Stimulated activated CD8-positive, alpha-beta memory T cell treated with anti-CD3 and anti-CD28 coated beads, Interleukin-7, amount 100 ng/mL, for 24 hours (primary cell): Measurements from ENCODE around the gene NCAPH2.

Experiments
- DNase-seq: peaks from one replicate; pipeline ENCODE4 v3.0.0-alpha.2; 2020; ENCODE audit warnings: low read depth

Gene NCAPH2

DNA sequence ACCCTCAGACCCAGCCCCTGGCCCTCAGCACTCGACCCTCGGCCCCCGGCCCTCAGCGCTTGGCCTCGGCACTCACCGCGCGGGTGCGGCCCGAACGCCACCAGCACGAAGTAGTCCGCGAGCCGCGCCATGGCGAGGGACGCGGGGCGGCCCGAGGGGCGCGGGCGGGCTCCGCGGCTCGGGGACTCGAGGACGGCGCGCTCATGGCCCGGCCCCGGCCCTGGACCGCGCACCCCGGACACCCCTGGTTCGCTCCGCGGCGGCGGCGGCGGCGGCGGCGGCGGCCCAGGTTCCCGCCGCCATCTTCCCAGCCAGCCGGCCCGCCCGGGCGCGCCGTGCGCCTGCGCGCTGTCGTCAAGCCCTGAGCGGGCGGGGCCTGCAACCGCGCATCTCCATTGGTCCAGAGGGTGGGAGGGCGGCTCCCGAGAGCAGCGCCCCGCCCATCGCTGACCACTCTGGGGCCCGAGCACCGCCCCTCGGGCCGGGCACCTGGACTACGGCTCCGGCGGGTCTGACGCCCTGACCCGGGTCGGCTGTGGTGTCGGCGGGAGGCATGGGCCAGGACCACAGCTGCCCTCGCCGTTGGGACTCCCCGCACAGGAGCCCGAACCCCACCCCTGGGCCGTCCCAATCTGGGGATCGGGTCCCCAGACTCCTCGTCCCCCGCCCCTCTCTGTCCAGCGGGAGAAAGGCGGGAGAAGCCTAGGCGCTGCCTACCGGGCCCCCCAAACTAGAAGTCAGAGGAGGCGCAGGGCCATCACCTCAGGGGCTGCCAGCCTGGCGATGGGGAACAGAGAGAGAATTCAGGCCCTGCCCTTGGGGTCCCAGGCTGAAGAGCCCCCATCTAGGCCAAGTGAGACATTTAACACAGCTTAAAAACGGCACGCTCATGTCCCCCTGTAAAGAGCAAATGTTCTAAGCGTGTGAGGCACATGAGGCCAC lies 33.0 kb upstream of the NCAPH2 start, which contains the start of gene SBF1:
Gene SBF1, minus strand, starts transcription at position 326 of the 942 bp plus-strand sequence. Its CDS starts 195 bp downstream, at position 131.
- DNase-seq = peak; percentile 76

DNA sequence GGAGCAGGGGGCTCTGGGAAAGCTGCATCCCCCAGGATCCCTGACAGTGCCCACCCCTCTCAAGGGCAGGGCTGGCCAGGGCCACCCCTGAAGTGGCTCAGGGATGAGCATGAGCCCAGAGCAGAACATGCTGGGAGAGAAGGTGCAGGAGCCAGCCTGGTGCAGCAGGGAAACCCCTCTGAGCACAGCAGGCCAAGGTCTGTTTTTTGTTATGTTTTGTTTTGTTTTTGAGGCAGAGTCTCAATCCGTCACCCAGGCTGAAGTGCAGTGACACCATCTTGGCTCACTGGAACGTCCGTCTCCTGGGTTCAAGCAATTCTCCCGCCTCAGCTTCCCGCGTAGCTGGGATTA lies 32.4 kb upstream of the NCAPH2 start:
- no peak for DNase-seq

DNA sequence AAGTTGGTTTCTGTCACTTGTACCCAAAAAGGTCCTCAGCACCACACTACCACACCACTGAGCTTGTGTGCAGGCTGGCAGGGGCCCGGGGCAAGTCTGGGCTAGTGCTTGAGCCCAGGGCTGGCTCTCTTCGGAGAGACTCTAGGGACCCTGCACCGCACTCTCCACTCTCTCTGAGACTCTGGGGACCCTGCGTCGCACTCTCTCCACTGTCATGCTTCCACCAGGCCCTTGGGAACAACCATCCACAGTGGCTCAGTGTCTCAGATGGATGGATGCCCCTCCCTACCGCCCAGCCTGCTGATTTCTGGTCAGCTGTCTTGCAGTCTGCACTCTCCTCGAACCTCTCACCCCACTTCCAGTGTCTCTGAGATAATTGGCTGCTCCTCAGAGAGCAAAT lies 31.2 kb upstream of the NCAPH2 start:
- no peak for DNase-seq

DNA sequence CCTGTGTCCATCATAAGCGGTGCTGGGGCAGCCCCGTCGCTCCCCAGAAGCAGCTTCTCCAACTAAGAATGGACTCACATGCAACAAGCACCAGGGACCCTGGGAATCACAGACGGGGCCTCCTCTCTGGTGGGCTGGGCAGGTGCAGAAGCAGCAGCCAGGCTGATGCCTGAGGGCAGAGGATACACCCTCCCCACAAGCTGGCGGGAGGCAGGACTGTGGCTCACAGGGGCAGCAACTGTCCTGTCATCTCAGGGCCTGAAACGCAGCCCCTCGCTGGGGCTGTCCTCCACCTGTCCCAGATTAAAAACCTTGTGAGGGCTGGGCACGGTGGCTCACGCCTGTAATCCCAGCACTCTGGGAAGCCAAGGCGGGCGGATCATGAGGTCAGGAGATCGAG lies 30.1 kb upstream of the NCAPH2 start:
- DNase-seq = no peak

DNA sequence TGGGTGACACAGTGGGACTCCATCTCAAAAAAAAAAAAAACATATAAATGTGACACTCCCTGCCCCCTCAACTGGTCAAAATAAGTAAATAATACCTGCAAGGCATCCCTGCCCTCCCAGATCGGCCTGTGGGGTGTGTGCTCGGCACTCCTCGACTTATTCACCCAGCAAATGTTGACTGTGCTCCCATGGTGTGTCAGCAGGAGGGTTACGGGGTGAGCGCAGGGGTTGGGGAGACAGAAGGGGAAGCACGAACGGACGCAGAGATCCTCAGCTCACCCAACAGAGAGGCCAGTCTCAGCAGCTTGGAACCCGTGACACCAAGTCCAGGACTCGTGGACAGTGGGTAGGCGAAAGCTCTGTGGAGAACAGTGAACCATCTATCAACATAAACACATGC lies 28.3 kb upstream of the NCAPH2 start:
- no peak for DNase-seq

DNA sequence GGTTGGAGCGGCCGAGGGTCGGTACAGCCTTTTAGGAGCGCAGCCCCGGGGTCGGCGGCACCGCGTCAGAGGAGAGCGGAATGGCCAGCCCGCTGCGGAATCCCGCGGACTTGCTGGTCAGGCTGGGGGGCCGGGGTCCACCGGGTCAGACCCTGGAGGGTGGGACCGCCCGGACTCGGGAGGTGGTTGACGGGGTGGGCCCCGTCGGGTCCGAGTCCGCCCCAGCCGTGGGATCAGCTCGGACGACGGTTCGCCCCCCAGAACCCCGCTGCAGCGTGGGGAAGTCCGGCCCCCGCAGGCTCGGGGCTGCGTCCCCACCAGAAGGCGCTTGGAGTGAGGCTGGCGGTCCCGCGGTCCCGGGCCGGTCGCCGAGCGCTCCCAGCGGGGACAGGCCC lies 27.0 kb upstream of the NCAPH2 start:
- no peak for DNase-seq

DNA sequence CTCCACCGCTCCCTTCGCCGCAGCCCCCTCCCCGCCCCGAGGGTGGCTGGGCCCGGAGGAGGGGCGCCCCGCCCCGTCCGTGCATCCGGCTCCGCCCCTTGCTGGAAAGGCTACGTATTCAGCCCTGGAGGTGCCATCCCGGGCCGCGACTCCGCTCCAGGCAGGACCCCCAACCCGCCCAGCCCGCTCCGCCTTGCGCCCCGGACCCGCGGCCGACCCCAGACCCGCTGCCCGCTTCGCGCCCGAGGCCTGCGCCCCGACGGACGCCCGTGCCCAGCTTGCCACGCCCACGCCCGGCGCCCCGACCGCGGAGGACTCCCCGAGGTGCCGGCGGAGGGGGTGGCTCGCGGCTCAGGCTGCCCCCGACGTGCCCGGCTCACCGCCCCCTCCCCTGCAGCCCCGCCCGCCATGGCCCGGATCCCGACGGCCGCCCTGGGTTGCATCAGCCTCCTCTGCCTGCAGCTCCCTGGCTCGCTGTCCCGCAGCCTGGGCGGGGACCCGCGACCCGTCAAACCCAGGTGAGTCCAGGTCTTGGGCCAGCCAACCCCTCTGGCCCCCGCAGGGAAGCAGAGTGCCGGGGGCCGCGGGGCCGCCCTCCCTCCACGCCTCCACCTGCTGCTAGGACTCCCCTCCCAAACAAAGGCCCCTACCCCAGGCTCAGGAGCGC lies 26.5 kb upstream of the NCAPH2 start, which contains the start of gene ADM2:
Gene ADM2, plus strand, starts transcription at position 104 of the 667 bp plus-strand sequence. Its CDS starts 305 bp downstream, at position 409.
- DNase-seq = no peak

DNA sequence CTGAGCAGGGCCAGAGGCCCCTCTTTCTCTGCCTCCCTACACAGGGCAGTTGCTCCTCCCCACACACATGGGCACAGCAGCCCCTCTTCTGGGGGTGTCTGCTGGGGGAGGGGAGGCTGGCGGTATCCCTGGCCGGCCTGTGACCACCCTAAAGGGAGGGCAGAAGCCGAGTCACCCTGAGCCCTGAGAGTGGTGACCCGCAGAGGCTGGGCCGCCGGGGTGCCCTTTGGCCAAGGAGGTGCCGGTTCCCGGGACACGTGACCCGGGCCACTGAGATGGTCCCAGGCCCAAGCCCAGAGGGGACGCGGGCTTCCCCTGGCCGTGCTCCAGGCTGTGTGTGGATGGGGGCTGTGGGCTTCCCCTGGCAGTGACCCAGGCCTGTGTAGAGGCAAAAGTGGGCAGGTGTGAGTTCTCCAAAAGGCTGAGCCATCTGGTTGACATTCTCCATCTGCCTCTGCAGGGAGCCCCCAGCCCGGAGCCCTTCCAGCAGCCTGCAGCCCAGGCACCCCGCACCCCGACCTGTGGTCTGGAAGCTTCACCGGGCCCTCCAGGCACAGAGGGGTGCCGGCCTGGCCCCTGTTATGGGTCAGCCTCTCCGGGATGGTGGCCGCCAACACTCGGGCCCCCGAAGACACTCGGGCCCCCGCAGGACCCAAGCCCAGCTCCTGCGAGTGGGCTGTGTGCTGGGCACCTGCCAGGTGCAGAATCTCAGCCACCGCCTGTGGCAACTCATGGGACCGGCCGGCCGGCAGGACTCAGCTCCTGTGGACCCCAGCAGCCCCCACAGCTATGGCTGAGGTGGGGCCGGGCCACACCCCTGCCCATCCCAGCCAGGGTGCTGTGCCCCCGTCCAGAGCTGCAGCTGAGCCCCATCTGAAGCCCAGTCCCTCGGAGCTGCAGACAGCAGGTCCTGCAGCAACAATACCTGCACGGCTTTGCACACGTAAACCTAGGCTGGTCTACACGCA lies 25.6 kb upstream of the NCAPH2 start:
- DNase-seq = no peak

DNA sequence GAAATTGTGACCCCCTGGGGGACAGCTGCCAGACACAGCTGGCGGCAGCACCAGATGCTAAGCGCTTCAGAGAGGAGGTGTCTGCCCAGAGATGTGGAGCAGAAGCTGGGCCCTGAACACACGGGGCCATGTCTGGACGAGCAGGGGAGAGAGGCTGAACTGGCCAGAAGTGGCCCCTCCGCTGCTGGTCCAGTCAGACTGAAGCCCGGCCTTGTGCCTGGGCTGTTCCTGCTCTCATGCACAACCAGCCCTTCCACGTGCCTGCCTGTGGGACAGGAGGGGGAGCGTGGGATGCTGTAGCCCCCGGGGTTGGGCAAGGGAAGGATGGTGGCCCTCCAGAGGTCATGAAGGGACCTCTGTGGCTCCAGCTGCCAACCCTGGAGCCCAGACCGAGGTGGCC lies 24.9 kb upstream of the NCAPH2 start:
- no peak for DNase-seq

DNA sequence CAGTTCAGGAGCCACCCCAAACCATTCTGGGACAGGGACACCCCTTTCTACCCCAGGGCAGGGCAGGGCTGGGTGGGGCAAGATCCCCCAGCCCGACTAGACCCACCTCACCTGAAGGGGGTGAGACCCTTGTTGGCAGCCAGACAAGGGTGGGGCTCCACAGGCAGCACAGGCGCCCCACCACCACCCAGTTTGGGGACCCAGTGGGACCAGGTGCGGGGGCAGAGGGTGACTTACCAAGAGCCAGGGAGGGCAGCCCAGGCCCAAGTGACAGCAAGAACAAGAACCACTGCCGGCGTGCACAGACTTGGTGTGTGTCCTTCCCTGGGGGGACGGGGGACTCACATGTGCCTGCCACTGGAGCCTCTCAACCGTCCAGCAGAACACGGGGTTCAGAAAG lies 24.5 kb upstream of the NCAPH2 start:
- DNase-seq = no peak

DNA sequence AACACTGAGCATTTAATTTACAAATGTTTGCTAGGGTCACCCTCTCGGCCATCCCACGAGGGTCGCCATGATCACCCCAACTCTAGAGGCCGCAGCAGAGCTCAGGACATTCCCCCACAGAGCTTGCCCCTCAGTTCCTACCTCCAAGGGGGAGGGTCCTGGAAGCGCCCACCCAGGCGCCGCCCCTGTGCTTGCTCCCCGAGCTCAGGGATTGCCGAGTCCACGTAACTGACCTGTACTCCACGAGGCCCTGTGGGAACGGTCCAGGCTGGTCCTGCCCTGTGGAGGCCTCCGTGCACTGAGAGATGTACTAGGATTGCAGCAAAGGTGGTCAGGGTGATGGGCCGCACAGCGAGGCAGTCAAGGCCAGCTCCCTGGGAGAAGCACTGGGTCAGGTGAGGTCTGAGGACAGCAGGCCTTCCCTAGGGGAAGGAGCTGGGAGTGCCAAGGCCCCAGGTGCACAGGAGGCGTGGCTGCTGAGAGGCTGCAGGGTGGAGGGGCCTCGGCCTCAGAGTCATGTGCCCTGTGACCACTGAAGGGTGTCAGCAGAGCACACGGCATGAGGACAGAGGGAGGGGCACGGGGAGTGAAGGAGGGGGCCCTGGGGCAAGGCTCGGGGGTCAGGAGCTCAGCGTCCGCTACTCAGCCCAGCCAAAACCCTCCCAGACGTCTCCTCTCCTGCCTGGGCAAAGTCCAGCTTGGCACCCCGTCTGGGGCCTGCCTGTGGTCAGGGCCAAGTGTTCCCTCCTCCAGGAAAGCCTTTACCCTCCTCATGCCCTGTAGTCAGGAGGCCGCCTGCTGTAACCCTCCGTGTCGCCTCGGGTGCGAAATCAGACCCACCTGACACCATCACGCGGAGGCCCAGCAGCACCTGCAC lies 23.8 kb upstream of the NCAPH2 start:
- DNase-seq = no peak

DNA sequence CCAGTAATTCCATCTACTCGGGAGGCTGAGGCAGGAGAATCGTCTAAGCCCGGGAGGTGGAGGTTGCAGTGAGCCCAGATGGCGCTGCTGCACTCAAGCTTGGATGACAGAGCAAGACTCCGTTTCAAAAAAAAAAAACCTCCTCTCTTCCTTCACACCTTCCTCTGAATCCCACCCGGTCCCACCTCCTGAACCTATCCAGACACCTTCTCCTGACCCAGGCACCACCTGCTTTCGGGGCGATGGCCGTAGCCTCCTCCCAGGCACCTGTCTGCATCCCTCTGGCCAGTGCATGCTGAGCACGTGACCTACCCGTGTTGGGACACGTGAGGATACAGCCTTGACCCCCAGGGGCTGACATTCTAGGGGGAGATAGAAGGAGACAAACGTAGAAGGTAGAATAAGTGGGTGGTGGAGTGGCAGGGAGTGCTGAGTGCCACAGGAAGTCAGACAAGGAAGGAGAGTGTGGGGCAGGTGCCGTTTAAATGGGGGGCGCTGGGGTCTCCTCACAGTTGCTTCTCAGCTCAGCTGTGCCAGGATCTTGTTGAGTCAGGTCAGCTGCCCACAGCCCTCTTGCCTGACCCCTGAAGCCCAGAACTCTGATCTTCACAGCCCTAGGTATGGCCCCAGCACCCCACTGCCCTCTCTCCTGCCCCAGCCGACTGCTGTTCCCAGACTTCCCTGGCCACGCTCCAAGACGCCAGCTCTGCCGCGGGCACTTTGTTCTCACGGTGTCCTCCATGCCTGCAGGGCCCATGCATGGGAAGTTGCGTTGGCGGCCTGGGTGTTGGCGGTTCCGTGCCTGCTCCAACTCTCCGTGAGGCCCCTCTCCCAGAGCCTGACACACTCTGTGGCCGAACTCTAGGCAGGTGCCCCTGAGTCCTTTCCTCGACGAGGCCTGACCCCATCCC lies 22.5 kb upstream of the NCAPH2 start:
- DNase-seq = no peak

DNA sequence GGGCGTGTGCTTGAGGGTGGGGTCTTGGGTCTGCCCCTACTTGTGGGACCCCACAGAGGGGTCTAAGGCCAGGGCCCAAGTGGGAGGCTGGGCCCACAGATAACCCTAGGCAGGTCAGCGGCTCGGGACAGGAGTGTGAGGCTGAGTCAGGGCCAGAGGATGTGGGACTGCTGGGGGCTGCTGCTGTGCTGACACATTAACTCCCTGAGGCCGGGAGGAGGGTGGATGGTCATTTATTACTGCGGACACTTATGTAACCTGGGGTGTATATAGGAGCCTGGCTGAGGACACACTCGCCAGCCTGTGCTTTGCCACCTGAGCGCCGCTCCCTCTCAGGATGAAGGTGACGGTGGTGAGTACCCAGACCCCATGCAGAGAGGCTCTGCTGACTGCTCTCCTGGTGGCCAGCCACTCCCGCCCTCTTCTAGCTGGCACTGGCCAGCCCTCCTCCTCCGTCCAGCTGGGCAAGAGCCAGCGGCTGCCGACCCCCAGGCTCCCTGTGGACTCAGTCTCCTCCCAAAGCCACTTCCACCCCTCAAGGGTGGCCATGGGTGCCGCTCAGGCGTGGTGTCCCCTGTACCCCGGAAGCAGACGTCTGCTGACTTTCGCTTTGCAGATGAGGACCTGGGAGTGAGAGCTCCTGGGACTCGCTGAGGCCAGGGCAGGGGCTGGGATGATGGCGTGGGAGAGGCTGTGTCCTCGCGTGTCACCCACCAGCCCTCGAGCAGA lies 21.3 kb upstream of the NCAPH2 start, which contains the start of gene MIOX:
Gene MIOX, plus strand, starts transcription at position 299 of the 729 bp plus-strand sequence. Its CDS starts 39 bp downstream, at position 338.
- DNase-seq = no peak

DNA sequence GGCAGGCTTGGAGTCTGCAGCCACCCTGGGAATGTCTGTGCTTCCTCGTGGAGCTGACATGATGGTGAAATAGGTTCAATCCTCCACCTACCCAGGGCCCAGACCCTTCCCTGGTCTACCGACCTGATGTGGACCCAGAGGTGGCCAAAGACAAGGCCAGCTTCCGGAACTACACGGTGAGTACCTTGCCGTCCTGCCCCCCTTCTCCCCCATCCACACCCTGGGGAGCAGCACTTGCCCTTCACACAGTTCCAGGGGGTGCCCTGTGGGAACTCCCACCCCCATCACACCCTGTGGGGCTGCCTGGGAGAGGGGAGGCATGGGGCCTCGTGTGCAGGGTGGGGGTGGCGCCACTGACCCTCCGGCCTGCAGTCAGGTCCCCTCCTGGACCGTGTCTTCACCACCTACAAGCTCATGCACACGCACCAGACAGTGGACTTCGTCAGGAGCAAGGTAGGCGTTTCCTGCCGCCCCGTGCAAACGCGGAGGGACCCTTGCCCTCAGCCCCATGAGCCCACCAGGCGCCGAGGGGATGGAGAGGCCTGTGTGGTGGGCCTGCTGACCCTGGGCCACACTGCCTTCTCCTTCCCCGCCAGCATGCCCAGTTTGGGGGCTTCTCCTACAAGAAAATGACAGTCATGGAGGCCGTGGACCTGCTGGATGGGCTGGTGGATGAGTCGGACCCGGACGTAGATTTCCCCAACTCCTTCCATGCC lies 20.6 kb upstream of the NCAPH2 start:
- DNase-seq = no peak

DNA sequence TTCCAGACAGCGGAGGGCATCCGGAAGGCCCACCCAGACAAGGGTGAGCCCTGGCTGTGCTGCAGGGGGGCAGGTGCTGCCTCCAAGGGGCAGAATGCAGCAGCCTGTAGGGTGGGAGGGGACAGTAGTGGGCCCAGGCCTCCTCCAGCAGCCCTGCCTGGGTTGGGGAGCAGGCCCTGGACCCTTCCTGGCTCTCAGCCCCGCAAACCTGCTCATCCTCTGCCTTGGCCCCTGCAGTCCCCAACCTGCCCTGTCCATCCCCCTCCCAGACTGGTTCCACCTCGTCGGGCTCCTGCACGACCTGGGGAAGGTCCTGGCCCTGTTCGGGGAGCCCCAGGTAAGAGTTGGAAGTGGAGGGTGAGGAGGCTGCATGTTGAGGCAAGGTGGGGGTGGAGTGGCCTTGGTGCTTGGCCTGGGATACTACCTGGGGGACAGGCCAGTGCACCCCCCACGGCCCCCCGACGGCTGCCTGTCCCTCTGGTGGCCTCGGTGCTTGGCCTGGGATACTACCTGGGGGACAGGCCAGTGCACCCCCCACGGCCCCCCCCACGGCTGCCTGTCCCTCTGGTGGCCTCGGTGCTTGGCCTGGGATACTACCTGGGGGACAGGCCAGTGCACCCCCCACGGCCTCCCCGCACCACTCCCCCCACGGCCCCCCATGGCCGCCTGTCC lies 19.9 kb upstream of the NCAPH2 start:
- no peak for DNase-seq

DNA sequence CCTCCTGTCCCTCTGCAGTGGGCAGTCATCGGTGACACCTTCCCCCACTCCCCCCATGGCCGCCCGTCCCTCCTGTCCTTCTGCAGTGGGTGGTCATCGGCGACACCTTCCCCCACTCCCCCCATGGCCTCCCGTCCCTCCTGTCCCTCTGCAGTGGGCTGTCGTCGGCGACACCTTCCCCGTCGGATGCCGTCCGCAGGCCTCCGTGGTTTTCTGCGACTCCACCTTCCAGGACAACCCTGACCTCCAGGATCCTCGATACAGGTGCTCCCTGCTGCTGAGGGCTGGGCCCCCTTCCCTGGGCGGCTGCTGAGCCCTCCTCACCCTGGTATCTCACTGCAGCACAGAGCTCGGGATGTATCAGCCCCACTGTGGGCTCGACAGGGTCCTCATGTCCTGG lies 19.1 kb upstream of the NCAPH2 start:
- DNase-seq = no peak

DNA sequence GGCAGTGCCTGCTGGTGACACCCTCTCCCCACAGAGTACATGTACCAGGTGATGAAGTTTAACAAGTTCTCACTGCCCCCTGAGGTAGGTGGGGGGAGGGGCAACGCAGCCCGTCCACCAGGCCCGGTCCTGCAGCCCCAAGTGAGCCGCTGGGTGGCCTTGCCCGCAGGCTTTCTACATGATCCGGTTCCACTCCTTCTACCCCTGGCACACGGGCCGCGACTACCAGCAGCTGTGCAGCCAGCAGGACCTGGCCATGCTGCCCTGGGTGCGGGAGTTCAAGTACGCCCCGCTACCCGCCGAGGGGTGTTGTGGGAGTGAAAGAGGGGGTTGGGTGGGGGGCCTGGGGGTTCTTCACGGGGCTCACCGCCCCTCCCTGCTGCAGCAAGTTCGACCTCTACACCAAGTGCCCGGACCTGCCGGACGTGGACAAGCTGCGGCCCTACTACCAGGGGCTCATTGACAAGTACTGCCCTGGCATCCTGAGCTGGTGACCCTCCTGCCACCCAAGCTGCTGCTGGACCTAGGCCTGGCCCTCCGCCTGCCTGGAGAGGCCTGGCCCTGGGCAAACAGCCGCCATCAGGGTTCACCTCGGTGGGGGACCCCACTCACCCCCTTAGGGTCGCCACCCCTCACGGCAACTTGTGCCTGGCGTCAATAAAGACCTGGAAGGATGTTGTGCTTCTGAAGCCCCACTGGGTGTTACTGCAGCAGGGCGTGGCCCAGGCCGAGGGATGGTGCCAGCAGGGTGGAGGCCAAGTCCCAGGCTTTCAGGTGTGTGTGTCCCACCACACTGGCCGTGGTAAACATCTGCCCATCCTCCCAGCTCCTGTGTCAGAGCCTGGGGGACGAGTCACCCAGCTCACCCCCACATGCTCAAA lies 18.4 kb upstream of the NCAPH2 start:
- DNase-seq = no peak
